PC-3 (cell line): ENCODE results near the gene PANK4.

Experiments used
- EZH2phosphoT487 ChIP-seq: fragments of 300-600 bp; sonication (generic); IDR thresholded peaks from 2 replicates; pipeline ENCODE4 v1.6.1; 2018; ENCODE audit warnings: mild to moderate bottlenecking, antibody characterized with exemption, low read length, borderline replicate concordance
- TF ChIP-seq, protein P1 (sequence below): fragments of 300-600 bp; sonication (generic); conservative IDR thresholded peaks from 2 replicates; pipeline ENCODE4 v1.5.1; 2017; ENCODE audit warnings: antibody characterized with exemption, low read depth, mild to moderate bottlenecking, low read length

DNA sequence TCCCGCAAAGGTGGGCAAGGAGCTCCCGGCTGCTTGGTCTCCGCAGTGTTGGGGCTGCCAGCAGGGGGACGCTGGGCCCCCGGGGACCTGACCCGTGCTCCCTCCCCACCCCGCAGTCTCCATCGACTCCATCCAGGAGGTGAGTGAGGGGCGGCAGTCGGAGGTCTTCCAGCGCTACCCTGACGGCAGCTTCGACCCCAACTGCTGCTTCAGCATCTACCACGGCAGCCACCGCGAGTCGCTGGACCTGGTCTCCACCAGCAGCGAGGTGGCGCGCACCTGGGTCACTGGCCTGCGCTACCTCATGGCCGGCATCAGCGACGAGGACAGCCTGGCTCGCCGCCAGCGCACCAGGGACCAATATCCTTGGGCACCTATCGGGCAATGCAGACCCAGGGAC lies 46.8 kb downstream of the PANK4 start:
- TF ChIP-seq, protein P1, sequence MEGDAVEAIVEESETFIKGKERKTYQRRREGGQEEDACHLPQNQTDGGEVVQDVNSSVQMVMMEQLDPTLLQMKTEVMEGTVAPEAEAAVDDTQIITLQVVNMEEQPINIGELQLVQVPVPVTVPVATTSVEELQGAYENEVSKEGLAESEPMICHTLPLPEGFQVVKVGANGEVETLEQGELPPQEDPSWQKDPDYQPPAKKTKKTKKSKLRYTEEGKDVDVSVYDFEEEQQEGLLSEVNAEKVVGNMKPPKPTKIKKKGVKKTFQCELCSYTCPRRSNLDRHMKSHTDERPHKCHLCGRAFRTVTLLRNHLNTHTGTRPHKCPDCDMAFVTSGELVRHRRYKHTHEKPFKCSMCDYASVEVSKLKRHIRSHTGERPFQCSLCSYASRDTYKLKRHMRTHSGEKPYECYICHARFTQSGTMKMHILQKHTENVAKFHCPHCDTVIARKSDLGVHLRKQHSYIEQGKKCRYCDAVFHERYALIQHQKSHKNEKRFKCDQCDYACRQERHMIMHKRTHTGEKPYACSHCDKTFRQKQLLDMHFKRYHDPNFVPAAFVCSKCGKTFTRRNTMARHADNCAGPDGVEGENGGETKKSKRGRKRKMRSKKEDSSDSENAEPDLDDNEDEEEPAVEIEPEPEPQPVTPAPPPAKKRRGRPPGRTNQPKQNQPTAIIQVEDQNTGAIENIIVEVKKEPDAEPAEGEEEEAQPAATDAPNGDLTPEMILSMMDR, result no peak
- TF ChIP-seq EZH2phosphoT487, result no peak
